ENCODE measurements around the gene GPR141. TPM values are rescaled to one million over a fixed set of nuclear protein-coding genes. Genes with fewer than 3 reads are reported as not detected.

GPR141 gene
- polyA plus RNA-seq, 1 of the 3 experiments (the other 2 are of a cell fraction), result not detected

DNA sequence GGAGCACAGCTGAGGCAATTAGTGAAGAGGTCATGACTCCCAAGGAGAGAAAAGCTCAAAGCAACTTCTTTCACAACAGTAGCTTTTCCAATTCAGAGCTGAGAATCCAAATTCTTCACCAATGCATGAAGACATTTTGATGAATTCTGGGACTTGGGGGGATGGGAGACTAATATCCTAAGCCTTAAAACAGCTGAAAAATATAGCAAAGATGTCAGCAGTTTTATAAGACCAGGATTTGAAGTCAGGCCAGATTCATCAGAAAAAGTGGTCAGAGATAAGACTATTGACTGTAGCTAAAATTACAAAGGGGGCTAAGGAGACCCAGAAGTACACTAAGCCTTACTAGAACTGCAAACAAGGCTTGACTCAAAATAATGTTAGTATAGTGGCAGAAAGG, 51.6 kb downstream of the GPR141 start:
- CTCF ChIA-PET, result interaction anchor here (0.8 to 3.7 kb wide), 4 partner anchors 25 to 499 kb away, joined by 3 to 30 read pairs (median 3); no protein-coding TSS in a partner anchor

DNA sequence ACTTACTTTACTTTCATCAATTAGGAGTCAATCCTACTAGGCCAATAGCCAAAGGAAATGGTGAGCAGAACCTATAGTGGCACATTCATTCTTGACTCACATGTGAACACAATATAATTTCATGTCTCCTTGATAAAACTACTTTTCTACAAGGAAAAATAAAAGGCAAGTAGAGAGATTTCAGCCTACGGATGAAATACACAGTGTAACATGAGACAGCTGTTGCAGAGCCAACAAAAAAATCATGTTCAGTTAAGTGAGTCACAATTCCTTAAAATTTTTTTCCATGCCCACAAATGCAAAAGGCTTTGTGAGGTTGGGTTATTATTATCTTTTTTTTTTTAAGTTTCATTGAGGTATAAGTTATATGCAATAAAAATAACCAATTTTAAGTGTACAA, 54.8 kb downstream of the GPR141 start:
- no peaks in the 10 kb centered on the region for H3K36me3 ChIP-seq (replicated peaks in 1 of 2; ENCODE audit: control insufficient read depth in 1 of 2, insufficient read depth in 2 of 2, low read length in 1 of 2)
- no peaks in the 10 kb centered on the region for H4K20me1 ChIP-seq (ENCODE audit: insufficient read depth)
- no peaks in the 10 kb centered on the region for H3K27me3 ChIP-seq (ENCODE audit: insufficient read depth)
- DNase-seq, result no peak
- no peak overlapping the region for H2AFZ ChIP-seq (ENCODE audit: low read depth)
- no peak overlapping the region for H3K27ac ChIP-seq (ENCODE audit: low read depth in 2 of 2, low read length in 1 of 2)
- H3K9me2 ChIP-seq, result no peaks in the 10 kb centered on the region
- ChIA-PET CTCF (no interaction called here), POLR2A (no interaction called here)
- no peaks in the 10 kb centered on the region for H3K9me3 ChIP-seq
- H3K4me2 ChIP-seq, result no peak overlapping the region
- no peaks in the 10 kb centered on the region for H3K79me2 ChIP-seq (ENCODE audit: insufficient read depth)
- no peak for TF ChIP-seq TEAD4 (IDR thresholded peaks at IDR 0.05; ENCODE audit: borderline replicate concordance, insufficient read depth)
- no peak for TF ChIP-seq GATA2 (CRISPR knock-in tag; IDR thresholded peaks at IDR 0.05)
- TF ChIP-seq FOXM1 (IDR thresholded peaks at IDR 0.05; ENCODE audit: low read depth), result no peak
- no peak for TF ChIP-seq TAF1 (IDR thresholded peaks at IDR 0.05; ENCODE audit: borderline replicate concordance, low read depth, low read length)
- TF ChIP-seq MXI1 (IDR thresholded peaks at IDR 0.05; ENCODE audit: low read depth, low read length), result no peak
- no peak for TF ChIP-seq JUND (IDR thresholded peaks at IDR 0.05)
- H3K4me3 ChIP-seq (ENCODE audit: low read depth in 2 of 2, low read length in 1 of 2), result no peak overlapping the region
- no peaks in the 10 kb centered on the region for H3F3A ChIP-seq (replicated peaks; ENCODE audit: insufficient read depth)
- 32% methylated on average over 1 of the region's 1 CpG for WGBS (ENCODE audit: low lambda C conversion rate)
- no peak overlapping the region for H3K9ac ChIP-seq
- H3K4me1 ChIP-seq (ENCODE audit: control insufficient read depth in 1 of 2, insufficient read depth in 2 of 2, low read depth in 1 of 2, low read length in 1 of 2), result no peaks in the 10 kb centered on the region

More for the DNA sequence above, 51.6 kb downstream of the GPR141 start:
- no peaks in the 10 kb centered on the region for H3K27me3 ChIP-seq (ENCODE audit: insufficient read depth)
- no peaks in the 10 kb centered on the region for H3K36me3 ChIP-seq (replicated peaks in 1 of 2; ENCODE audit: control insufficient read depth in 1 of 2, insufficient read depth in 2 of 2, low read length in 1 of 2)
- POLR2A ChIA-PET, result no interaction called here
- H3K27ac ChIP-seq (ENCODE audit: low read depth in 2 of 2, low read length in 1 of 2), result no peak overlapping the region
- H3K9me2 ChIP-seq, result no peaks in the 10 kb centered on the region
- H3K79me2 ChIP-seq (ENCODE audit: insufficient read depth), result no peaks in the 10 kb centered on the region
- H2AFZ ChIP-seq (ENCODE audit: low read depth), result no peak overlapping the region
- H3K4me2 ChIP-seq, result no peak overlapping the region
- no peak for DNase-seq
- H4K20me1 ChIP-seq (ENCODE audit: insufficient read depth), result no peaks in the 10 kb centered on the region
- H3K9ac ChIP-seq, result no peak overlapping the region
- H3K4me1 ChIP-seq (ENCODE audit: control insufficient read depth in 1 of 2, insufficient read depth in 2 of 2, low read depth in 1 of 2, low read length in 1 of 2), result no peaks in the 10 kb centered on the region
- H3K9me3 ChIP-seq, result no peaks in the 10 kb centered on the region
- no peaks in the 10 kb centered on the region for H3F3A ChIP-seq (replicated peaks; ENCODE audit: insufficient read depth)
- TF ChIP-seq MXI1 (IDR thresholded peaks at IDR 0.05; ENCODE audit: low read depth, low read length), result no peak
- TF ChIP-seq JUND (IDR thresholded peaks at IDR 0.05), result no peak
- H3K4me3 ChIP-seq (ENCODE audit: low read depth in 2 of 2, low read length in 1 of 2), result no peak overlapping the region

GRCh38 chr7:37740398-37740797, 56.8 kb downstream of the GPR141 start:
- peaks cover 4% of the 10 kb centered on the region; the same call in 1 of the 2 replicates for H3K9me3 ChIP-seq
- H3F3A ChIP-seq (replicated peaks; ENCODE audit: insufficient read depth), result no peaks in the 10 kb centered on the region
- 54% methylated on average over 7 of the region's 7 CpGs for WGBS (ENCODE audit: low lambda C conversion rate)
- H4K20me1 ChIP-seq (ENCODE audit: insufficient read depth), result no peaks in the 10 kb centered on the region
- no peak overlapping the region for H3K27ac ChIP-seq (ENCODE audit: low read depth in 2 of 2, low read length in 1 of 2)
- ChIA-PET POLR2A (no interaction called here), CTCF (interaction anchor here (1.1 to 1.4 kb wide), 2 partner anchors 8 to 39 kb away, joined by 3 to 4 read pairs; no protein-coding TSS in a partner anchor)
- H3K4me1 ChIP-seq (ENCODE audit: control insufficient read depth in 1 of 2, insufficient read depth in 2 of 2, low read depth in 1 of 2, low read length in 1 of 2), result no peaks in the 10 kb centered on the region
- H2AFZ ChIP-seq (ENCODE audit: low read depth), result no peak overlapping the region
- H3K9me2 ChIP-seq, result 0 out of 2 replicates have a peak, but pooled peaks cover 4% of the 10 kb centered on the region
- TF ChIP-seq TAF1 (IDR thresholded peaks at IDR 0.05; ENCODE audit: borderline replicate concordance, low read depth, low read length) (no peak), TCF12 (IDR thresholded peaks at IDR 0.05) (no peak), SIN3A (IDR thresholded peaks at IDR 0.05; ENCODE audit: borderline replicate concordance, low read depth, low read length) (no peak), NFIC (IDR thresholded peaks at IDR 0.05; ENCODE audit: borderline replicate concordance) (no peak), GATA2 (CRISPR knock-in tag; IDR thresholded peaks at IDR 0.05) (no peak), RCOR1 (IDR thresholded peaks at IDR 0.05; ENCODE audit: low read length) (no peak), ELF1 (IDR thresholded peaks at IDR 0.05) (no peak), POLR2AphosphoS5 (IDR thresholded peaks at IDR 0.05; ENCODE audit: low read depth, low read length) (no peak), MXI1 (IDR thresholded peaks at IDR 0.05; ENCODE audit: low read depth, low read length) (no peak), MEF2A (IDR thresholded peaks at IDR 0.05; ENCODE audit: borderline replicate concordance, low read depth) (no peak), EZH2phosphoT487 (IDR thresholded peaks at IDR 0.05; ENCODE audit: borderline replicate concordance, low read depth) (no peak)
- TF ChIP-seq, protein P1, sequence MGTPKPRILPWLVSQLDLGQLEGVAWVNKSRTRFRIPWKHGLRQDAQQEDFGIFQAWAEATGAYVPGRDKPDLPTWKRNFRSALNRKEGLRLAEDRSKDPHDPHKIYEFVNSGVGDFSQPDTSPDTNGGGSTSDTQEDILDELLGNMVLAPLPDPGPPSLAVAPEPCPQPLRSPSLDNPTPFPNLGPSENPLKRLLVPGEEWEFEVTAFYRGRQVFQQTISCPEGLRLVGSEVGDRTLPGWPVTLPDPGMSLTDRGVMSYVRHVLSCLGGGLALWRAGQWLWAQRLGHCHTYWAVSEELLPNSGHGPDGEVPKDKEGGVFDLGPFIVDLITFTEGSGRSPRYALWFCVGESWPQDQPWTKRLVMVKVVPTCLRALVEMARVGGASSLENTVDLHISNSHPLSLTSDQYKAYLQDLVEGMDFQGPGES (IDR thresholded peaks at IDR 0.05; ENCODE audit: low read depth, low read length), result no peak
- no peak overlapping the region for H3K4me2 ChIP-seq
- no peaks in the 10 kb centered on the region for H3K36me3 ChIP-seq (replicated peaks in 1 of 2; ENCODE audit: control insufficient read depth in 1 of 2, insufficient read depth in 2 of 2, low read length in 1 of 2)
- no peaks in the 10 kb centered on the region for H3K27me3 ChIP-seq (ENCODE audit: insufficient read depth)
- no peak overlapping the region for H3K4me3 ChIP-seq (ENCODE audit: low read depth in 2 of 2, low read length in 1 of 2)
- no peak overlapping the region for H3K9ac ChIP-seq
- H3K79me2 ChIP-seq (ENCODE audit: insufficient read depth), result no peaks in the 10 kb centered on the region
- no peak for DNase-seq
